RWPE2 (cell line): Measurements from ENCODE around the gene GNAI1.

Experiments used
- ATAC-seq: fragments of 200-7000 bp; cut with Tn5 transposase; 3 replicates; pipeline ENCODE4 v1.9.1; 2021; ENCODE audit warnings: low read depth
- DNase-seq: peaks from one replicate; pipeline ENCODE4 v3.0.0-alpha.2; 2020; ENCODE audit warnings: low spot score
- H3K27ac ChIP-seq: fragments of 450-650 bp; 2 replicates; pipeline ENCODE4 v1.5.1; 2017; ENCODE audit warnings: mild to moderate bottlenecking; ENCODE audit not compliant: poor library complexity, severe bottlenecking
- H3K27me3 ChIP-seq: fragments of 250-450 bp; sonication (Bioruptor Pico); 2 replicates; pipeline ENCODE4 v1.5.1; 2021; ENCODE audit warnings: mild to moderate bottlenecking, moderate library complexity; ENCODE audit not compliant: insufficient read depth, poor library complexity, severe bottlenecking
- H3K36me3 ChIP-seq: fragments of 250-450 bp; sonication (Bioruptor Pico); 2 replicates; pipeline ENCODE4 v1.5.1; 2020; ENCODE audit warnings: low read depth, mild to moderate bottlenecking, moderate library complexity
- H3K4me1 ChIP-seq: fragments of 250-450 bp; sonication (Bioruptor Pico); 2 replicates; pipeline ENCODE4 v1.5.1; 2021; ENCODE audit warnings: mild to moderate bottlenecking, moderate library complexity; ENCODE audit not compliant: insufficient read depth, poor library complexity, severe bottlenecking
- H3K4me3 ChIP-seq: fragments of 250-450 bp; sonication (Bioruptor Pico); 2 replicates; pipeline ENCODE4 v1.5.1; 2021; ENCODE audit warnings: mild to moderate bottlenecking, moderate library complexity; ENCODE audit not compliant: severe bottlenecking
- H3K9me3 ChIP-seq: fragments of 250-450 bp; sonication (Bioruptor Pico); 2 replicates; pipeline ENCODE4 v1.5.1; 2021; ENCODE audit warnings: mild to moderate bottlenecking, moderate library complexity; ENCODE audit not compliant: severe bottlenecking
- TF ChIP-seq, protein P1 (sequence below): fragments of 450-650 bp; IDR thresholded peaks from one replicate; pipeline ENCODE4 v1.5.1; 2017; ENCODE audit warnings: mild to moderate bottlenecking, moderate library complexity; ENCODE audit not compliant: poor library complexity, severe bottlenecking

The GNAI1 gene

DNA sequence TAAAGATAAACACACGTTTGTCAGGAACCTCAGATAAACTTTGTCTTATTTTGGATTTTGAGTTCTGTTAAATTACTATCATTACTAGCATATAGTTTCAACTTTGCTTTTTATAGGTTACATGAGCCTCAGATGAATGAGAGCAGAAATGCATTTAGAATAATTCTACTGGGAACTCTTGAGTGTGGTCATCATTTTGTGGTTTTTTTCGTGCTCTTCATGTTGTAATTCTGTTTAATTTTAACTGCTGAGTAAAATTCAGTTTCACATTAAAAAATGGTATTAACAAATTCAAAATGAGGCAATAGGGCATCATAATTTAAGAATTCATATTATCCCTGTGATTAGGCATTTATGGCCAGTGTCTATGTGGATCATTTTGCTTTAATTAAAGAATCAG, 72.9 kb downstream of the GNAI1 start:
- Histone ChIP-seq H3K4me1 (peaks cover 11% of the 10 kb centered on the region), H3K9me3 (no peaks in the 10 kb centered on the region), H3K36me3 (peaks cover 72% of the 10 kb centered on the region), H3K4me3 (no peak overlapping the region), H3K27me3 (no peaks in the 10 kb centered on the region), H3K27ac (no peak overlapping the region)
- DNase-seq (no peak), ATAC-seq (no peak)
- TF ChIP-seq, protein P1, sequence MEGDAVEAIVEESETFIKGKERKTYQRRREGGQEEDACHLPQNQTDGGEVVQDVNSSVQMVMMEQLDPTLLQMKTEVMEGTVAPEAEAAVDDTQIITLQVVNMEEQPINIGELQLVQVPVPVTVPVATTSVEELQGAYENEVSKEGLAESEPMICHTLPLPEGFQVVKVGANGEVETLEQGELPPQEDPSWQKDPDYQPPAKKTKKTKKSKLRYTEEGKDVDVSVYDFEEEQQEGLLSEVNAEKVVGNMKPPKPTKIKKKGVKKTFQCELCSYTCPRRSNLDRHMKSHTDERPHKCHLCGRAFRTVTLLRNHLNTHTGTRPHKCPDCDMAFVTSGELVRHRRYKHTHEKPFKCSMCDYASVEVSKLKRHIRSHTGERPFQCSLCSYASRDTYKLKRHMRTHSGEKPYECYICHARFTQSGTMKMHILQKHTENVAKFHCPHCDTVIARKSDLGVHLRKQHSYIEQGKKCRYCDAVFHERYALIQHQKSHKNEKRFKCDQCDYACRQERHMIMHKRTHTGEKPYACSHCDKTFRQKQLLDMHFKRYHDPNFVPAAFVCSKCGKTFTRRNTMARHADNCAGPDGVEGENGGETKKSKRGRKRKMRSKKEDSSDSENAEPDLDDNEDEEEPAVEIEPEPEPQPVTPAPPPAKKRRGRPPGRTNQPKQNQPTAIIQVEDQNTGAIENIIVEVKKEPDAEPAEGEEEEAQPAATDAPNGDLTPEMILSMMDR: no peak

DNA sequence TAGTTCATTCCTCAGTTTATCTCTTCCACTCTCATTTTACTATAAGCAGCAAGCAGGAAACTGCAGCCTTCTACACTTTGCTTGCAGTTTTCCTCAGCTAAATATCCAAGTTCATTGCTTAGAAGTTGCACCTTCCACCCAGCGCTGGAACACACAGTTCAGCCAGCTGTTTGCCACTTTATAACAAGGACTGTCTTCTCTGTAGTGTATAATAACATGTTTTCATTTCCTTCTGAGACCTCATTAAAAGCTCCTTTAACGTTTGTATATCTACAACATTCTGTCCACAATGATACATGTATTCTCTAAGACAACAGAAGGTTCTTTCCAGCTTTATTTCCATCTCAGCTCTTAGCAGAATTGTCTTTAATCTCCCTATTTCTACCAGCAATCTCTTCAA, 74.1 kb downstream of the GNAI1 start:
- ATAC-seq: no peak
- no peak overlapping the region for H3K27ac ChIP-seq
- no peak overlapping the region for H3K4me3 ChIP-seq
- TF ChIP-seq, protein P1: no peak
- H3K36me3 ChIP-seq: peaks cover 72% of the 10 kb centered on the region
- H3K27me3 ChIP-seq: no peaks in the 10 kb centered on the region
- no peak for DNase-seq
- H3K9me3 ChIP-seq: no peaks in the 10 kb centered on the region
- H3K4me1 ChIP-seq: peaks cover 11% of the 10 kb centered on the region

GRCh38 chr7:80210400-80210799, 75.8 kb downstream of the GNAI1 start:
- Histone ChIP-seq H3K36me3 (peaks cover 65% of the 10 kb centered on the region), H3K27ac (no peak overlapping the region)

GRCh38 chr7:80213814-80214213, 79.2 kb downstream of the GNAI1 start:
- Histone ChIP-seq H3K9me3 (no peaks in the 10 kb centered on the region), H3K27ac (no peak overlapping the region), H3K4me3 (no peak overlapping the region), H3K27me3 (no peaks in the 10 kb centered on the region), H3K36me3 (peaks cover 65% of the 10 kb centered on the region), H3K4me1 (peaks cover 15% of the 10 kb centered on the region)
- DNase-seq (no peak), ATAC-seq (no peak)
- TF ChIP-seq, protein P1: no peak

More at GRCh38 chr7:80210400-80210799, 75.8 kb downstream of the GNAI1 start:
- TF ChIP-seq, protein P1: no peak
- Histone ChIP-seq H3K9me3 (no peaks in the 10 kb centered on the region), H3K27me3 (no peaks in the 10 kb centered on the region), H3K4me3 (no peak overlapping the region), H3K4me1 (peaks cover 15% of the 10 kb centered on the region)
- no peak for DNase-seq
- ATAC-seq: no peak

DNA sequence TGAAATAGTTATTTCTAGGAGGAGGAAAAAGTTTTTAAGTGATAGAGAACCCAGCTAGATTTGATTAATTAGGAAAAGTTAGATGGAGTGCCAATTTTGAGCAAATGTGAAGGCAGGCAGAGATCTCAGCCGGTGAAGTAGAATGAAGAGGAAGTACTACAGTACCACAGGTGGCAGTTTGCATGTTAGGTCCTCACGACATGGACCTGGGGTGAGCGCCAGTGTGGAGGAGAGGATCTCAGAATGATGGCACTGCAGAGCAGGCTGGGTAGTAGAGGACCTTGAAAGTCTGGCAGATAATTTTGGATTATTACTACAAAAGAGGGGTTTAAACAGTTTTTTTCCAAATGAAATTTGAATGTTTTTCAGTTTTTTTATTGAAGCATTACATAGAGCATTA, 81.1 kb downstream of the GNAI1 start:
- H3K27me3 ChIP-seq: no peaks in the 10 kb centered on the region
- ATAC-seq (no peak), DNase-seq (no peak)
- peaks cover 78% of the 10 kb centered on the region for H3K36me3 ChIP-seq
- no peaks in the 10 kb centered on the region for H3K9me3 ChIP-seq
- TF ChIP-seq, protein P1: no peak
- no peak overlapping the region for H3K27ac ChIP-seq
- no peak overlapping the region for H3K4me3 ChIP-seq
- peaks cover 17% of the 10 kb centered on the region for H3K4me1 ChIP-seq
